ENCODE data around the gene SIAH1. TPM values are rescaled to one million over a fixed set of nuclear protein-coding genes. Genes with fewer than 3 reads are reported as not detected.

The SIAH1 gene
- total and polyA plus RNA-seq, 2 donors (not counting 1 experiment from before 2014, with no cell fraction given) = 10.6 to 47.6 TPM

DNA sequence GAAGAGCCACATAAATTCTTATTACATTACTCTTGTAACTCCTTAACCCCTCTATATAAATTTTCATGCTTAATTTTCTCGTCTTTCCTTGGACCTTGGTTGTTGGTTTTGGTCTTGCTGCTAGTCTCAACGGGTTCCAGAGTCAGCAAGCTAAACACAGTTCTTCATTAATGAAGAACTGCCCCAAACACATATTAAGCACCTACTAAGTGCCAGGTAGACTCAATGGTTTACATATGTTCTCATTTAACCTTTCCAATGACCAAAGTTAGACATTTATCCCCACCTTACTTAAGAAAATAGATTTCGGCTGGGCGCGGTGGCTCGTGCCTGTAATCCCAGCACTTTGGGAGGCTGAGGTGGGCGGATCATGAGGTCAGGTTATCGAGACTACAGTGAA, 15.0 kb downstream of the SIAH1 start:
- Histone ChIP-seq H3K27me3 (replicated peaks in 1 of 4; ENCODE audit: control extremely low read depth in 1 of 4, control insufficient read depth in 3 of 4, insufficient read depth in 4 of 4, low read length in 3 of 4) (no peaks in the 10 kb centered on the region), H3K4me1 (ENCODE audit: control insufficient read depth in 2 of 2, insufficient read depth in 2 of 2, low read length in 2 of 2) (peaks cover 21 to 34% of the 10 kb centered on the region in 2 donors), H3K36me3 (replicated peaks in 1 of 2; ENCODE audit: control extremely low read depth in 1 of 2, control insufficient read depth in 1 of 2, extremely low read depth in 1 of 2, insufficient read depth in 2 of 2, low read length in 1 of 2) (no peaks in the 10 kb centered on the region), H4K20me1 (ENCODE audit: control insufficient read depth, insufficient read depth, low read length, poor library complexity, severe bottlenecking) (peaks cover 58% of the 10 kb centered on the region), H3K4me3 (ENCODE audit: control extremely low read depth in 1 of 5, extremely low read depth in 1 of 5, insufficient read depth in 1 of 5, low read depth in 2 of 5, low read length in 4 of 5) (no peak overlapping the region), H2AFZ (ENCODE audit: insufficient read depth, low read depth, low read length, poor library complexity, severe bottlenecking) (no peak overlapping the region), H3K79me2 (ENCODE audit: control insufficient read depth, insufficient read depth, low read length) (peaks cover 100% of the 10 kb centered on the region), H3K4me2 (replicated peaks; ENCODE audit: low read depth, low read length, poor library complexity, severe bottlenecking) (no peak overlapping the region), H3K27ac (ENCODE audit: low read length in 2 of 2) (no peak overlapping the region), H3K9me3 (ENCODE audit: control extremely low read depth in 1 of 3, control insufficient read depth in 2 of 3, insufficient read depth in 1 of 3, low read length in 2 of 3) (no peaks in the 10 kb centered on the region), H3K9ac (ENCODE audit: low read length) (no peak overlapping the region)
- TF ChIP-seq, protein P1, sequence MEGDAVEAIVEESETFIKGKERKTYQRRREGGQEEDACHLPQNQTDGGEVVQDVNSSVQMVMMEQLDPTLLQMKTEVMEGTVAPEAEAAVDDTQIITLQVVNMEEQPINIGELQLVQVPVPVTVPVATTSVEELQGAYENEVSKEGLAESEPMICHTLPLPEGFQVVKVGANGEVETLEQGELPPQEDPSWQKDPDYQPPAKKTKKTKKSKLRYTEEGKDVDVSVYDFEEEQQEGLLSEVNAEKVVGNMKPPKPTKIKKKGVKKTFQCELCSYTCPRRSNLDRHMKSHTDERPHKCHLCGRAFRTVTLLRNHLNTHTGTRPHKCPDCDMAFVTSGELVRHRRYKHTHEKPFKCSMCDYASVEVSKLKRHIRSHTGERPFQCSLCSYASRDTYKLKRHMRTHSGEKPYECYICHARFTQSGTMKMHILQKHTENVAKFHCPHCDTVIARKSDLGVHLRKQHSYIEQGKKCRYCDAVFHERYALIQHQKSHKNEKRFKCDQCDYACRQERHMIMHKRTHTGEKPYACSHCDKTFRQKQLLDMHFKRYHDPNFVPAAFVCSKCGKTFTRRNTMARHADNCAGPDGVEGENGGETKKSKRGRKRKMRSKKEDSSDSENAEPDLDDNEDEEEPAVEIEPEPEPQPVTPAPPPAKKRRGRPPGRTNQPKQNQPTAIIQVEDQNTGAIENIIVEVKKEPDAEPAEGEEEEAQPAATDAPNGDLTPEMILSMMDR (IDR thresholded peaks at IDR 0.05) = no peak
- no peak for TF ChIP-seq EZH2 (IDR thresholded peaks at IDR 0.05; ENCODE audit: borderline replicate concordance, insufficient read depth, low read depth, low read length, poor library complexity, severe bottlenecking)
- Mint-ChIP-seq H3K27me3 (no peaks in the 10 kb centered on the region), H3K9me3 (ENCODE audit: insufficient read depth) (no peaks in the 10 kb centered on the region), H3K27ac (no peak overlapping the region), H3K4me3 (no peak overlapping the region), H3K4me1 (peaks cover 38% of the 10 kb centered on the region)
- 86% methylated on average over 7 of the region's 8 CpGs for WGBS (ENCODE audit: insufficient coverage)
- POLR2A ChIA-PET = interaction anchor here (0.7 kb wide), 1 partner anchor 55 kb away, joined by 7 read pairs; no protein-coding TSS in a partner anchor
- CTCF ChIA-PET = interaction anchor here (0.7 to 2.4 kb wide), 3 partner anchors 16 to 157 kb away, joined by 3 to 7 read pairs (median 3); no protein-coding TSS in a partner anchor
- no peak for DNase-seq
- intact Hi-C loops (cut with micrococcal nuclease) = no loop called here
- no peak for ATAC-seq (ENCODE audit: low read depth)

DNA sequence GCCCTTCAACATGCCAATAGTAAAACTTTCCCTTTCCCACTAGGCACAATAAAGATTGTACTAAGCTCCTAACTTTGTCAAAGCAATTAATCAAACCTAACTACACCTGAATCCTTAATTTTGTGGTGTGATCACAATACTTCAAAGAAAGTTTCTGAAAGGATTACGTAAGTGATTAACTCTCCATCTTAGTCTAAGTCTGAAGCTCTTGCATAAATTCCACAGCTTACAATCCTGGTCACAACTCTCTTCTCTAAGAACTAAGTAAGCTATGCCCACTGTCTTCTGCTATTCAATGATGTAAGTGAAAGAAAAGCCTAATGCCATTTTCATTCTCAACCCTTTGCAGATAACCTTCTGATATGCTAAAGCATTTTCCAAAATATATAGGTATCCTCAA, 15.4 kb downstream of the SIAH1 start:
- H3K9ac ChIP-seq (ENCODE audit: low read length) = no peak overlapping the region
- H3K4me2 ChIP-seq (replicated peaks; ENCODE audit: low read depth, low read length, poor library complexity, severe bottlenecking) = no peak overlapping the region
- peaks cover 58% of the 10 kb centered on the region for H4K20me1 ChIP-seq (ENCODE audit: control insufficient read depth, insufficient read depth, low read length, poor library complexity, severe bottlenecking)
- no peaks in the 10 kb centered on the region for H3K36me3 ChIP-seq (replicated peaks in 1 of 2; ENCODE audit: control extremely low read depth in 1 of 2, control insufficient read depth in 1 of 2, extremely low read depth in 1 of 2, insufficient read depth in 2 of 2, low read length in 1 of 2)
- H3K4me1 ChIP-seq (ENCODE audit: control insufficient read depth in 2 of 2, insufficient read depth in 2 of 2, low read length in 2 of 2) = peaks cover 24 to 36% of the 10 kb centered on the region in 2 donors
- no peaks in the 10 kb centered on the region for H3K27me3 ChIP-seq (replicated peaks in 1 of 4; ENCODE audit: control extremely low read depth in 1 of 4, control insufficient read depth in 3 of 4, insufficient read depth in 4 of 4, low read length in 3 of 4)
- intact Hi-C loops (cut with micrococcal nuclease) = loop anchor here (5.0 kb wide), 2 partner anchors 88 to 1747 kb away; partner anchors contain the start of gene SHCBP1
- no peak overlapping the region for H3K27ac Mint-ChIP-seq
- POLR2A ChIA-PET = no interaction called here
- H2AFZ ChIP-seq (ENCODE audit: insufficient read depth, low read depth, low read length, poor library complexity, severe bottlenecking) = no peak overlapping the region
- H3K9me3 ChIP-seq (ENCODE audit: control extremely low read depth in 1 of 3, control insufficient read depth in 2 of 3, insufficient read depth in 1 of 3, low read length in 2 of 3) = no peaks in the 10 kb centered on the region
- no peak overlapping the region for H3K4me3 Mint-ChIP-seq
- H3K79me2 ChIP-seq (ENCODE audit: control insufficient read depth, insufficient read depth, low read length) = peaks cover 100% of the 10 kb centered on the region
- ATAC-seq (ENCODE audit: low read depth) = no peak
- no peaks in the 10 kb centered on the region for H3K9me3 Mint-ChIP-seq (ENCODE audit: insufficient read depth)
- H3K4me3 ChIP-seq (ENCODE audit: control extremely low read depth in 1 of 5, extremely low read depth in 1 of 5, insufficient read depth in 1 of 5, low read depth in 2 of 5, low read length in 4 of 5) = no peak overlapping the region
- TF ChIP-seq EZH2 (IDR thresholded peaks at IDR 0.05; ENCODE audit: borderline replicate concordance, insufficient read depth, low read depth, low read length, poor library complexity, severe bottlenecking) = no peak
- TF ChIP-seq, protein P1 (IDR thresholded peaks at IDR 0.05) = no peak
- DNase-seq = no peak
- WGBS (ENCODE audit: insufficient coverage) = no CpG with 5 or more reads among the region's 1 CpG
- H3K27ac ChIP-seq (ENCODE audit: low read length in 2 of 2) = no peak overlapping the region
- CTCF ChIA-PET = interaction anchor here (0.5 to 2.4 kb wide), 5 partner anchors 16 to 254 kb away, joined by 3 to 7 read pairs (median 5); no protein-coding TSS in a partner anchor
- H3K4me1 Mint-ChIP-seq = peaks cover 43% of the 10 kb centered on the region
- H3K27me3 Mint-ChIP-seq = no peaks in the 10 kb centered on the region

All from B cell (primary cell).